CD4-positive, alpha-beta T cell (primary cell): ENCODE data around the gene CDK16. TPM values are rescaled to one million over a fixed set of nuclear protein-coding genes. Genes with fewer than 3 reads are reported as not detected.

Experiments
- ATAC-seq: fragments of 200-7000 bp; cut with Tn5 transposase; one replicate; pipeline ENCODE4 v1.10.0; 2022; ENCODE audit warnings: mild to moderate bottlenecking; ENCODE audit not compliant: poor library complexity
- CTCF ChIA-PET: fragments of 350-600 bp; sonication (Branson Sonifier 250); formaldehyde crosslinking; loops from one replicate; lab custom pipeline; 2021; ENCODE audit warnings: antibody characterized with exemption, inconsistent platforms; lab: Charles Lee
- POLR2A ChIA-PET: fragments of 350-600 bp; sonication (Branson Sonifier 250); formaldehyde crosslinking; loops from one replicate; lab custom pipeline; 2021; ENCODE audit warnings: antibody characterized with exemption, inconsistent platforms; lab: Charles Lee
- DNase-seq, 14 experiments: peaks; one replicate each; pipeline ENCODE4 v3.0.0-alpha.2; 2013 to 2020; ENCODE audit warnings: mixed read lengths in 2 of 14
- H3K27ac ChIP-seq, 2 donors: one replicate each; pipeline versions ENCODE4 v1.5.1 to v1.7.0; 2013; ENCODE audit warnings: low read length in 2 of 2, low read depth in 1 of 2, mild to moderate bottlenecking in 1 of 2
- H3K27me3 ChIP-seq, 2 experiments: 1 replicate in 1 of 2; 2 replicates in 1 of 2; pipeline versions ENCODE4 v1.6.1 to v1.7.0; 2013; ENCODE audit warnings: low read length in 2 of 2, control low read depth in 1 of 2, mild to moderate bottlenecking in 1 of 2, moderate library complexity in 1 of 2; ENCODE audit not compliant: insufficient read depth in 2 of 2, control insufficient read depth in 1 of 2
- H3K36me3 ChIP-seq: one replicate; pipeline ENCODE4 v1.6.1; 2013; ENCODE audit warnings: low read length, control low read depth; ENCODE audit not compliant: insufficient read depth
- H3K4me1 ChIP-seq: one replicate; pipeline ENCODE4 v1.6.1; 2013; ENCODE audit warnings: low read length, control low read depth; ENCODE audit not compliant: insufficient read depth
- H3K4me3 ChIP-seq: one replicate; pipeline ENCODE4 v1.5.1; 2013; ENCODE audit warnings: mild to moderate bottlenecking, low read length, moderate library complexity
- H3K9me3 ChIP-seq, 2 experiments: 1 replicate in 1 of 2; 2 replicates in 1 of 2; pipeline versions ENCODE4 v1.6.1 to v1.7.0; 2013; ENCODE audit warnings: low read length in 2 of 2, mild to moderate bottlenecking in 2 of 2, control low read depth in 1 of 2, moderate library complexity in 1 of 2; ENCODE audit not compliant: control insufficient read depth in 1 of 2, insufficient read depth in 1 of 2
- H3K27ac Mint-ChIP-seq: one replicate; pipeline ENCODE4 v1.8.0; 2020; ENCODE audit warnings: mixed read lengths
- H3K27me3 Mint-ChIP-seq: one replicate; pipeline ENCODE4 v1.8.0; 2021; ENCODE audit warnings: mixed read lengths
- H3K36me3 Mint-ChIP-seq: one replicate; pipeline ENCODE4 v1.8.0; 2021; ENCODE audit warnings: low read depth, mixed read lengths
- H3K4me1 Mint-ChIP-seq: one replicate; pipeline ENCODE4 v1.8.0; 2021; ENCODE audit warnings: low read depth, mixed read lengths
- H3K4me3 Mint-ChIP-seq: one replicate; pipeline ENCODE4 v1.8.0; 2020; ENCODE audit warnings: mild to moderate bottlenecking, mixed read lengths
- H3K9me3 Mint-ChIP-seq: one replicate; pipeline ENCODE4 v1.8.0; 2020; ENCODE audit warnings: mixed read lengths
- CTCF ChIP-seq: fragments of 200-600 bp; IDR thresholded peaks from one replicate; pipeline ENCODE4 v1.8.0; 2022; ENCODE audit warnings: antibody characterized with exemption, mild to moderate bottlenecking
- intact Hi-C, 2 experiments: fragments of 100-400 bp; cut with DNase I in 1 of 2; cut with micrococcal nuclease in 1 of 2; formaldehyde crosslinking; loops; one replicate each; pipeline versions ENCODE4 v1.15.1 to v1.9.0; 2023 to 2025; cut with DNase I, micrococcal nuclease
- total RNA-seq, 174 experiments: library from RNA in 2 of 174; stranded (reverse) in 2 of 174; gene quantifications; one replicate each; pipeline ENCODE4 v1.2.3 and lab custom pipeline; 2021 to 2026

CDK16 gene
- total RNA-seq, 2 experiments from 2014 or later: 182 to 190 TPM

- Histone ChIP-seq H3K27ac (no peak overlapping the region), H3K4me1 (no peaks in the 10 kb centered on the region), H3K9me3 (no peaks in the 10 kb centered on the region), H3K4me3 (no peak overlapping the region), H3K36me3 (peaks cover 64% of the 10 kb centered on the region), H3K27me3 (no peaks in the 10 kb centered on the region)
- peak in 1 of 14 experiments; percentile 1 for DNase-seq
- ChIA-PET POLR2A (no interaction called here), CTCF (no interaction called here)
- ATAC-seq: no peak
- H3K36me3 Mint-ChIP-seq: peaks cover 39% of the 10 kb centered on the region
- intact Hi-C loops: no loop called here
- H3K9me3 Mint-ChIP-seq: no peaks in the 10 kb centered on the region
- H3K27me3 Mint-ChIP-seq: no peaks in the 10 kb centered on the region
- H3K4me1 Mint-ChIP-seq: peaks cover 4% of the 10 kb centered on the region
- H3K4me3 Mint-ChIP-seq: no peak overlapping the region
- TF ChIP-seq CTCF: no peak
- H3K27ac Mint-ChIP-seq: no peak overlapping the region
These were observed 47.4 kb upstream of the CDK16 start for GRCh38 chrX:47170861-47171692.

GRCh38 chrX:47171996-47172395 lies 46.5 kb upstream of the CDK16 start:
- H3K27ac ChIP-seq: no peak overlapping the region
- intact Hi-C loops: no loop called here
- ChIA-PET POLR2A (interaction anchor here (0.6 kb wide), 1 partner anchor 380 kb away, joined by 3 read pairs; no protein-coding TSS in a partner anchor), CTCF (no interaction called here)
- H3K9me3 Mint-ChIP-seq: no peaks in the 10 kb centered on the region
- no peak overlapping the region for H3K4me3 ChIP-seq
- peaks cover 4% of the 10 kb centered on the region for H3K4me1 Mint-ChIP-seq
- peaks cover 73% of the 10 kb centered on the region for H3K36me3 ChIP-seq
- H3K27me3 Mint-ChIP-seq: no peaks in the 10 kb centered on the region
- TF ChIP-seq CTCF: no peak
- ATAC-seq (no peak), DNase-seq (no peak)
- no peak overlapping the region for H3K27ac Mint-ChIP-seq
- peaks cover 47% of the 10 kb centered on the region for H3K36me3 Mint-ChIP-seq
- no peak overlapping the region for H3K4me3 Mint-ChIP-seq
- no peaks in the 10 kb centered on the region for H3K4me1 ChIP-seq
- no peaks in the 10 kb centered on the region for H3K9me3 ChIP-seq
- no peaks in the 10 kb centered on the region for H3K27me3 ChIP-seq

- no peak for DNase-seq
- Mint-ChIP-seq H3K4me1 (peaks cover 4% of the 10 kb centered on the region), H3K27ac (no peak overlapping the region), H3K27me3 (no peaks in the 10 kb centered on the region), H3K9me3 (no peaks in the 10 kb centered on the region), H3K4me3 (no peak overlapping the region), H3K36me3 (peaks cover 46% of the 10 kb centered on the region)
- no peak for TF ChIP-seq CTCF
- intact Hi-C loops: no loop called here
- H3K36me3 ChIP-seq: peaks cover 77% of the 10 kb centered on the region
- H3K27ac ChIP-seq: no peak overlapping the region
- no peaks in the 10 kb centered on the region for H3K4me1 ChIP-seq
- H3K27me3 ChIP-seq: no peaks in the 10 kb centered on the region
- no peak overlapping the region for H3K4me3 ChIP-seq
- ChIA-PET POLR2A (no interaction called here), CTCF (no interaction called here)
- H3K9me3 ChIP-seq: no peaks in the 10 kb centered on the region
- no peak for ATAC-seq
These were observed 45.9 kb upstream of the CDK16 start for GRCh38 chrX:47172549-47172948.
